Putamen (tissue), 1 donor: Measurements from ENCODE around the gene UBE2L6.

Experiments
- DNase-seq: peaks from one replicate; pipeline ENCODE4 v3.0.0-alpha.2; 2016; ENCODE audit warnings: low spot score

The UBE2L6 gene

GRCh38 chr11:57567515-57568329, at the start of gene UBE2L6:
Gene UBE2L6 (minus strand): TSS chr11:57567672. CDS start chr11:57567611, 61 bp downstream.
- DNase-seq: peak; percentile 49

GRCh38 chr11:57616595-57616994, 49.1 kb upstream of the UBE2L6 start:
- no peak for DNase-seq

- no peak for DNase-seq
Measured at GRCh38 chr11:57615308-57615707, 47.8 kb upstream of the UBE2L6 start.

GRCh38 chr11:57614234-57614772, 46.8 kb upstream of the UBE2L6 start:
- no peak for DNase-seq

- DNase-seq: no peak
Measured at GRCh38 chr11:57610170-57610569, 42.7 kb upstream of the UBE2L6 start.

- no peak for DNase-seq
Measured at GRCh38 chr11:57605028-57605420, 37.6 kb upstream of the UBE2L6 start.

GRCh38 chr11:57604296-57605027, 37.0 kb upstream of the UBE2L6 start:
- DNase-seq: no peak

- DNase-seq: no peak
Measured at GRCh38 chr11:57601297-57601696, 33.8 kb upstream of the UBE2L6 start.

- no peak for DNase-seq
Measured at GRCh38 chr11:57599381-57599780, 31.9 kb upstream of the UBE2L6 start.

GRCh38 chr11:57598831-57599155, 31.3 kb upstream of the UBE2L6 start:
- DNase-seq: no peak

GRCh38 chr11:57597916-57598830, 30.7 kb upstream of the UBE2L6 start:
- peak; percentile 20 for DNase-seq

GRCh38 chr11:57597461-57597915, 30.0 kb upstream of the UBE2L6 start, which contains the start of gene SERPING1:
Gene SERPING1 (plus strand): TSS chr11:57597685. CDS start chr11:57598271, 586 bp downstream.
- no peak for DNase-seq

- DNase-seq: no peak
Measured at GRCh38 chr11:57596266-57596885, 28.9 kb upstream of the UBE2L6 start.

GRCh38 chr11:57588046-57588710, 20.7 kb upstream of the UBE2L6 start:
- DNase-seq: no peak

GRCh38 chr11:57586711-57587245, 19.3 kb upstream of the UBE2L6 start:
- no peak for DNase-seq

- no peak for DNase-seq
Measured at GRCh38 chr11:57585301-57585700, 17.8 kb upstream of the UBE2L6 start.

- DNase-seq: no peak
Measured at GRCh38 chr11:57584341-57584740, 16.9 kb upstream of the UBE2L6 start.

GRCh38 chr11:57574061-57574460, 6.6 kb upstream of the UBE2L6 start:
- DNase-seq: no peak

GRCh38 chr11:57571606-57572005, 4.1 kb upstream of the UBE2L6 start:
- DNase-seq: no peak

- DNase-seq: peak; percentile 74
Measured at GRCh38 chr11:57568330-57568766, 876 bp upstream of the UBE2L6 start.
